ENCODE data around the gene UBASH3B.

The UBASH3B gene

DNA sequence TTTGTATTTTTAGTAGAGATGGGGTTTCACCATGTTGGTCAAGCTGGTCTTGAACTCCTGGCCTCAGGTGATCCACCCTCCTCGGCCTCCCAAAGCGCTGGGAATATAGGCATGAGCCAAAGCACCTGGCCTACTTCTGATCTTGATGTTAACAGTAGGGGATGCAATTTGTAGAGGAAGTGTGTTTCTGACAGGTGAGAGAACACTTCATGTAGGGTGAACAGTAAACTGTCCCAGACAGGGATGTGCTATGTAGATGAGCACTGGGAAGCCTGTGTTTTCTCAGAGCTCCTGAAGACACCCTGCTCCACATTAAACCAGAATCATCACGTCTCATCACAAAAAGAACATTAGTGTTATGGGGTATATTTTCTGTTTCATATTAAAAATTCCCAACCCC lies 45.1 kb downstream of the UBASH3B start:
- H3K4me3 ChIP-seq (ENCODE audit: low read depth, low read length): no peak overlapping the region
- DNase-seq (ENCODE audit: low read depth): no peak
- in situ Hi-C loops (cut with HindIII; ENCODE audit: low sequenced_read_pairs): loop anchor here (5.0 kb wide), 1 partner anchor 47 kb away; no protein-coding TSS in a partner anchor
- TF ChIP-seq, protein P1, sequence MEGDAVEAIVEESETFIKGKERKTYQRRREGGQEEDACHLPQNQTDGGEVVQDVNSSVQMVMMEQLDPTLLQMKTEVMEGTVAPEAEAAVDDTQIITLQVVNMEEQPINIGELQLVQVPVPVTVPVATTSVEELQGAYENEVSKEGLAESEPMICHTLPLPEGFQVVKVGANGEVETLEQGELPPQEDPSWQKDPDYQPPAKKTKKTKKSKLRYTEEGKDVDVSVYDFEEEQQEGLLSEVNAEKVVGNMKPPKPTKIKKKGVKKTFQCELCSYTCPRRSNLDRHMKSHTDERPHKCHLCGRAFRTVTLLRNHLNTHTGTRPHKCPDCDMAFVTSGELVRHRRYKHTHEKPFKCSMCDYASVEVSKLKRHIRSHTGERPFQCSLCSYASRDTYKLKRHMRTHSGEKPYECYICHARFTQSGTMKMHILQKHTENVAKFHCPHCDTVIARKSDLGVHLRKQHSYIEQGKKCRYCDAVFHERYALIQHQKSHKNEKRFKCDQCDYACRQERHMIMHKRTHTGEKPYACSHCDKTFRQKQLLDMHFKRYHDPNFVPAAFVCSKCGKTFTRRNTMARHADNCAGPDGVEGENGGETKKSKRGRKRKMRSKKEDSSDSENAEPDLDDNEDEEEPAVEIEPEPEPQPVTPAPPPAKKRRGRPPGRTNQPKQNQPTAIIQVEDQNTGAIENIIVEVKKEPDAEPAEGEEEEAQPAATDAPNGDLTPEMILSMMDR (IDR thresholded peaks at IDR 0.05; ENCODE audit: low read depth, low read length, missing control alignments): no peak

DNA sequence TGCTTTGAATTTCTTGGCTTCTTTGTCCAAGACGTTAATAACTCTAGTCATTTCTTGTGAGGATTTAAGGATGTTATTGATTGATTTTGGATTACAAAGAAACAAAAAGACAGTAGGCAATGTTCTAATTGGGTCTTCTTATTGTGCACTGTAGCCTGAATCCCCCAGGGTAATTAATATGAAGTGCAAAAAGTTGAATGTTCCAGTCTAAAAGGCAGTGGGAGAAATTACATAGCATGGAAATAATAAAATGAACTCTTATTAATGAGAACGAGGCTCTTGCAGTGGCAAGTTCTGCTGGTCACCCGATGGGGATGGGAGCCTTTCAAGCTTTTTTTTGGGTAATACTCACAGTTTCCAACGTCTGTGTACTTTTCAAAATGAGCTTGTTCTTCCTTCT lies 45.6 kb downstream of the UBASH3B start:
- H3K4me3 ChIP-seq (ENCODE audit: low read depth, low read length): no peak overlapping the region
- in situ Hi-C loops (cut with HindIII; ENCODE audit: low sequenced_read_pairs): loop anchor here (5.0 kb wide), 1 partner anchor 46 kb away; no protein-coding TSS in a partner anchor
- no peak for DNase-seq (ENCODE audit: low read depth)
- TF ChIP-seq, protein P1 (IDR thresholded peaks at IDR 0.05; ENCODE audit: low read depth, low read length, missing control alignments): no peak

DNA sequence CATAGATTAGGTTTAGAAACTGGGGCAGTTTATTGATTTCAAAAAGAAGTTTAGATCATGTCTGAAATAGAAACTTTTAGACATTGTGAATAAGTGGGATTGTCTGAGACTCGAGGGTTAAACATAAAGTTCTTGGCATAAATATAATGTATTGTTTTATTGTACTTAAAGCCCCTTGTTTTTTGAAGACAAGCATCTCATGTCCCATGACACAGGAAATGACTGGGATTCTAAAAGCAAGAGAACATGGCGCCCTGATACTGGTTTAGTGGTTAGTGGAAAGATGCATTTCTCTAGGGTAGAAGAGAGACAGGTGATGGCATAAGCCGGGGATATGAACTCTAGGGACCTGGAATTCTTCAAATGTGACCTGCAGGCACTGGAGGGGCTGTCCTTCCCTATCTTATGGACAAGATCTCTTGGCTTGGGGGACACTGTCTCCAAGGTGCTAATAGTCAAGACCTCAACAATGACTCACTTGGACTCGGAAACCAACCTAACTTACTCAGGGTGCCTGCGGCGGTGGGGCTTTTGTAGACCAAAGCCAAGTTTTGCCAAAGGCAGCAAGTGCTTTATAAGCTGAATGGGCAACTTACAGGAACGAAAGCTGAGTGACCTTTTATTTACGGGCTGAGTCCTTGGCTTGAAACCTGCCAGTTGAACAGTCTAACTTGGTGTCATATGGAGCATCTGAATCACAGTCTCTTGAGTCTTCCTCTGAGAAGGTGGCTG lies 48.2 kb downstream of the UBASH3B start:
- no peak overlapping the region for H3K4me3 ChIP-seq (ENCODE audit: low read depth, low read length)
- in situ Hi-C loops (cut with HindIII; ENCODE audit: low sequenced_read_pairs): loop anchor here (5.0 kb wide), 1 partner anchor 44 kb away; no protein-coding TSS in a partner anchor
- TF ChIP-seq, protein P1 (IDR thresholded peaks at IDR 0.05; ENCODE audit: low read depth, low read length, missing control alignments): no peak
- DNase-seq (ENCODE audit: low read depth): no peak

DNA sequence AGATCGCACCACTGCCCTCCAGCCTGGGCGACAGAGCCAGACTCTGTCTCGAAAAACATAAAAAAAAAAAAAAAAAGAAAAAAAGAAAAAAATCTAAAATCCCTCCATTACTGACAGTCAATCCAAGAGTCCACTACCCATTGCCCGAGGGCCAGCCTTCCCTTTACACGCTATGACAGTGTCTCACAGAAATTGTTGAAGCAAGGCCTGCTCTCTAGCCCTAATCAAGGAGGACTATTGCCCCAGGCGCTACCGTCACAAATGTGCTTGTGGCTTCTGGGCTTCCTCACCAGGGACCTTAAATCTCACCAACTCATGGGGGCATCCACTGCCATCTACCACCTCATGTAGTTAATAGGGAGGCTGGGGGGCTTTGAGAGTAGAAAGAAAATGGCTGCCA lies 49.9 kb downstream of the UBASH3B start:
- H3K4me3 ChIP-seq (ENCODE audit: low read depth, low read length): no peak overlapping the region
- in situ Hi-C loops (cut with HindIII; ENCODE audit: low sequenced_read_pairs): no loop called here
- TF ChIP-seq, protein P1 (IDR thresholded peaks at IDR 0.05; ENCODE audit: low read depth, low read length, missing control alignments): no peak
- DNase-seq (ENCODE audit: low read depth): no peak

DNA sequence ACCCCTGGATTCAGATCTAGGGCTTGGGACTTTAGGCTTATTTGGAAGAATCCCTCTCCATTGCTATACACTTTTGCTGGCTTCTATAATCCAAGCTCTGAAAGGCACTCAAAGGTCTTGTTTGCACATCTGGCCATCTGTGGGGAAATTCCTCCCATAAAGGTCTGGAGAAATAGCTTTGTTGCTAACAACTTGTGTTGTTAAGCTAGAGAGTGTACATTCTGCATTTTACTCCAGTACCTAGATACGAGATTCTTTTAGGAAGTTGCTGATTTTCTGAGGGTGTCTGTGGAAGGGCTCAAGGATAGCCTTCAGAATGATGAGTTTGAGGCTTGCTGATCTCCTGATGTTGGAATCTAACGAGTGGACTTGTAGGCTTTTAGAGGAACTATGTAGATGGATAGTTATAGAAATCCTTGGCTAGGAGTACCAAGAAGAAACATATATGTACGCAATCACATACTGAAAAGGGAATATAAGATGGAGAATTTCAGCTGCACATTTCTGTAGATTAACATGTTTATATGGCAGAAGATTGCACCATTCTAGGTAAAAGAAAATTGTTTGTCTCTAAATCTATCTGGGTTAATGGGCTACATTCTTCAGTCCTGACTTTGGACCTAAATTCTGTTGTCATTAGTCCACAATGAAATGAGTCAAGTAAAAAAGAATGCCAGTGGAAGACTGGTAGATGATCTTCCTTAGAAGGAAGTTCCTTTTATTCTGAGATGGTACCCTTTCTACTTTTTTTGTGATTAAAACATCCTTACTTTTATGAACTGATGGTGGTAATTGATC lies 51.0 kb downstream of the UBASH3B start:
- TF ChIP-seq, protein P1 (IDR thresholded peaks at IDR 0.05; ENCODE audit: low read depth, low read length, missing control alignments): no peak
- no peak overlapping the region for H3K4me3 ChIP-seq (ENCODE audit: low read depth, low read length)
- in situ Hi-C loops (cut with HindIII; ENCODE audit: low sequenced_read_pairs): no loop called here
- DNase-seq (ENCODE audit: low read depth): no peak

DNA sequence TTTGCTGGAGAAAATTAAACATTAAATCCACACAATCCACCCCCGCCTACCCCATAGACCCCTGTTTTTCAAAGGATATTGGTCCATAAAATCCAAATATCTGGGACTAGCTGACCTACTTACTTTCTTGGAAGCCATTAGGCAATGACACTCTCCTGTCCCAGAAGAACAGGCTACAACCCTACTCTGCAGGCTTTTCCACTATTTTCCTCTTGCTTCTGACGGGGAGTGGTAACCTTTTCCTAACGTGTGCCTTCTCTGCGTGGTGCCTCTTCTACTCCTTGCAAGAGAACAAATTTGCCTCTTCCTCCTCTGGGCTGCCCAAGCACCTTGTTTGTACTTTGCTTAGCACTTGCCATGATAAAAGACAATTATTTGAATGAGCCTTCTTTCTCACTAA lies 51.6 kb downstream of the UBASH3B start:
- DNase-seq (ENCODE audit: low read depth): no peak
- TF ChIP-seq, protein P1 (IDR thresholded peaks at IDR 0.05; ENCODE audit: low read depth, low read length, missing control alignments): no peak
- no peak overlapping the region for H3K4me3 ChIP-seq (ENCODE audit: low read depth, low read length)
- in situ Hi-C loops (cut with HindIII; ENCODE audit: low sequenced_read_pairs): no loop called here
